Myocyte (in vitro differentiated cells): ENCODE results near the gene PRKN. TPM values are rescaled to one million over a fixed set of nuclear protein-coding genes. Genes with fewer than 3 reads are reported as not detected.

ENCODE experiments used
- DNase-seq: peaks from one replicate; pipeline ENCODE4 v3.0.0-alpha.2; 2012; ENCODE audit warnings: low read depth
- total RNA-seq: library from RNA; depleted of rRNA; stranded (reverse); fragments of >200 nt; gene quantifications from 2 replicates; pipeline ENCODE4 v1.2.3, GENCODE V29; 2014

PRKN gene
- total RNA-seq, 1 donor from 2014 or later = 8.9 TPM

DNA sequence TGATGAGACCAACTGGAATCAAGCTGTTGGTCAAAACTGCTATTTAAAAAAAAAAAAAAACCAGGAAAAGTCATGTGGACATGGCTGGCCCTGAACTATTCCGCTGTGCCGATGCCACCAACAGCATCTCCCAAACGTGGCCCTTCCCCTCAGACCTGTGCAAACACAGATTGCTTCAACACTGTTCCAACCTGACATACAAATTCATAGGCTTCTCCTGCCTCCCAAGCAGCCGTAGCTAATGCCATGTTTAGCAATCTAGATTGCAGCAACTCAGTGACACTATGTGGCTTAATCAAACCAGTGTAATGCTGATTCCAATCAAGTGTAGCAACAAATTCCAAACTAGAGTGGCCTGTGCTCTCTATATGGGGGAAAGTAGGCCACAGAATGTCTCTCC, 16.2 kb downstream of the PRKN start:
- DNase-seq = no peak

DNA sequence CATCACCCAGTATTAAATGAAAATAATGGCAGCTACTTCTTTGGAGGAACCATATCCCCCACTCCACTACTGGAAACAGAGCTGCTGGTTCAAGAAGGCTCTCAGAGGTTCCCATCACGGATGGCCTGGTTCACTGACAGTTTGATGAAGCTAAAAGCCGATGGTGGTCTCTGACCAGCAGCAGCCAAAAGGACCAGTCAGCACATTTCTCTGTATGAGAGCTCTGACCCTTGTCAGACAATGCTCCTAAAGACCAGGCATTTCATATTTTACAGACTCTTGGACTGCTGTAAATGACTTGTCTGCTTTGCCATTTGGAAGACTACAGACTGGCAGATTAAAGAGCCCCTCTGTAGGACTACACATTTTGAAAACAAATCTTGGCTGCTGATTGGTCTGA, 16.6 kb downstream of the PRKN start:
- no peak for DNase-seq

DNA sequence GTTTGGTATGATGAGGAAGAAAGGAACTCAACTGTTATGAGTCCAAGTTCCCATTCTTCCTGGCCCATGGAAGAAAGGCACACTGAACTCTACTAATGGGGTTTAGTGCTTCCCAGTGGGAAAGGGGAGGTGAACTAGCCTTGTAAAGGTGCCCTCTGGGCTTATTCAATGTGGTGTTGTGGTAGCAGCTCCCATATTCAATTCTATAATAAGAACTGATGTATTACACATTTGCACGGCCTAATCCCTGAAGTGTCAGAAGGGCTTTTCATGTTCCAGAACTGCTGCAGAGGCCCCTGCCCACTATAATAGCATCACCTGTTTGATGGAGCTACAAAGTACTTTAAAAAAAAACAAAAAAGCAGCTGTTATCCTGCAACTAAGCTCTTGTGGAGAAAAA, 17.1 kb downstream of the PRKN start:
- peak; percentile 66 for DNase-seq

DNA sequence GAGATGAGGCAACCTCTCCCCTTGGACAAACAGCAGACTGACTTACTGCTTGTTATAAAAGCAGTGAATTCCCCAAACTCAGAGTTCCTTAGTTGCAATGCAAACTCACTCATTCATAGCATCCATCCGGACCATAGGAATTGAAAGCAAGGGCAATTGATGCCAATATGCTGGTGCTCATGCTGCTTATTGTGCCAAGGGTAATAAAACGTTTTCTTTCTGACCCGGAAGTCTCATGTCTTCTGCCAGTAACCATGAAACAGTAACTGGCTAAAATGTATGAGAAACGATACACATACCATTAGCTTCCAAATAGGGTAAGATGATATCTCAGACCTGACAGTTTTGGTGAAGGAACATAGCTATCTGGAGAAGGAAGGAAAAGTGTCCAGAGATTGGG, 18.1 kb downstream of the PRKN start:
- DNase-seq = no peak

DNA sequence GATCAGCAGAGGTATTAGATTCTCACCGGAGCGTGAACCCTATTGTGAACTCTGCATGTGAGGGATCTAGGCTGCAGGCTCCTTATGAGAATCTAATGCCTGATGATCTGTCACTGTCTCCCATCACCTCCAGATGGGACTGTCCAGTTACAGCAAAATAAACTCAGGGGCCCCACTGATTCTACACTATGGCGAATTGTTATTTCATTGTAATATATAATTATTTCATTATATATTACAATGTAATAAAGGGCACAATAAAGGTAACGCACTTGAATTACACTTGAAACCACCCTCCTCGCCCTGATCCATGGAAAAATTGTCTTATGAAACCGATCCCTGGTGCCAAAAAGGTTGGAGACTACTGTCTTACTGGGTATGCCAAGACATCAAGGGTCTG, 18.6 kb downstream of the PRKN start:
- no peak for DNase-seq

DNA sequence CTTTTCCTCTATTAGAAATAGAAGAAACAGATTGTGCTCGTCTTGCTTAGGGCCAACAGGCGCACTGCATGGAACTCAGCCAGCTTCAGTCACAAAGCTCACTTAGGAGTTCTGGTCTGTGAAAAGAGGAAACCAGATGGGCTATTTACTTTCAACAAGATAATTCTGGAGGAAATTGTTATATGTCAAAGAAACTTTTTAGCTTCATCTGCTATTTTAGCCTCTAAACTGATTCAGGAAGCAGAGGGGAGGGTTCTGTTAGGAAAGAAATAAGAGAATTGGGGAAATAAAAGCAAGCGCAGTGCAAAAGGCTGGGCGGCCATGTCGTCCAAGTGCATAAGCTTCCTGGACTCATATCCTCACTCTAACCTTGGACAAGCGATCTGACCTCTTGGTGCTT, 21.3 kb downstream of the PRKN start:
- DNase-seq = no peak

DNA sequence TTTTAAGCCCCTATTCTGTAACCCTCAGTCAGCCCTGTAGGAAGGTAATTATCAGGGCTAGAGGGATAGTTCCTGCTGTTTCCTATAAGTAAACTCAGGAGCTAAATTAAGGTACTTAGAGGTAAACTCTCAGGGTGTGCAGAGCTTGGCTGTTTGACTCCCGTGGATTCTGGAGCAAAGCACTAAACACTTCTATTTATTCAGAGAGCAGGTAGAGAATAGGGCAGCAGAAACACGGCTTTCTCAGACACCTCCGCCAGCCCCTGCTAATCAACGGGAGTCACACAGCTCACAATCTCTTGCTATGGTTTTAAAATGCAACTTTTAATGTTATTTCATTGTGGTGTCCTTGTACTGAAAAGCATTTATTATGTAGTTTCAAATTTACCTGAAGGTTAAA, 21.8 kb downstream of the PRKN start:
- no peak for DNase-seq

DNA sequence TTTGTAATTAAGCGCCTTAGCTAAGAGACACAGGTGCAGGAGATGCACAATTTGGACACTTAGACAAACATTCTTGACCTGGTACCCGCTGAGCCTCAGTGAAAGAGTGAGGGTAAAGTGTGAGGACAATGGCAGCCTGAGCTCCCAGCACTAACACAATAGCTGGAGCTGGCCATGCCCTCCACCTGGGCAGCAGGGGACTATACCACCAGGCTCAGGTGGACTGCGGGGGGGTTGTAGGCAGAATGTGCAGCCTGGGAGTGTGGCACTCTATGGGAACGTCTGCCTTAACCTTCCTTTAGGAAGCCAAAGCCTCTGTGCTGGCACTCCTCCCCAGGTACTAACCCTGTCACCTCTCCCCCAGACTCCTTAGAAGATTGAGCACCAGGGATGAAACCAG, 23.6 kb downstream of the PRKN start:
- DNase-seq = no peak

DNA sequence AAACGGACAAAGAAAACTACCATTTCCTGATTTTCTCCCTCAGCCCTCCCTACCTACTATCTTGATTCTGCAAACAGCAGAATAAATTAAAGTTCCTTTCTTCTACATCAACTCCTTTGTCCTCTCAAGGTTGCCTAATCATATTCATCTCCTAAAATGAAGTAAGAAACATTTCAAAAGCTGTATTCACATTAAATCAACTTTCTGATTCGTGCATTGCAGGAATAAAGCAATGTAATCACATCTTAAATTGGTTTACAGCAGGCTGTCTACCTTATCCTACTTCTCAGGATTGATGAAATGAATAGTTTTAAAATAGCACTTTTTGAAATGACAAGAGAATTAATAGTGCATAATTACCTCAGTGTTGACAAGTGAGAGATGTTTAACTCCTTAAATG, 25.1 kb downstream of the PRKN start:
- DNase-seq = no peak

DNA sequence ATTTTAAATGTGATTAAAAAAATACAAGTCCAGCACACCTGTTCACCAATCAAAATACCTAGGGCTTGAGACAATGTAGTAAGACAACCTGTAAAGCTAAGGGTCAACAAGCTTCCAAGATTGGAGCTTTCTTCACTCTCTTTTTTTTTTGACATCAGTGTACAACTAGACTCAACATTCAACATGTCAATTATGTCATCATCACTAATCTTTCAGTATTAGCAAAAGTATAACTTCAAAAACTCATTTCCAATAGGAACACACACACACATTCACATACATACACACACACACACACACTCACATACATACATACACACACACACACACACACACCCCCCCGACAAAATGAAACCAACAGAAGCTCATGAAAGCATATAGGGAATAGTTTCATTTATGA, 26.0 kb downstream of the PRKN start:
- DNase-seq = no peak

DNA sequence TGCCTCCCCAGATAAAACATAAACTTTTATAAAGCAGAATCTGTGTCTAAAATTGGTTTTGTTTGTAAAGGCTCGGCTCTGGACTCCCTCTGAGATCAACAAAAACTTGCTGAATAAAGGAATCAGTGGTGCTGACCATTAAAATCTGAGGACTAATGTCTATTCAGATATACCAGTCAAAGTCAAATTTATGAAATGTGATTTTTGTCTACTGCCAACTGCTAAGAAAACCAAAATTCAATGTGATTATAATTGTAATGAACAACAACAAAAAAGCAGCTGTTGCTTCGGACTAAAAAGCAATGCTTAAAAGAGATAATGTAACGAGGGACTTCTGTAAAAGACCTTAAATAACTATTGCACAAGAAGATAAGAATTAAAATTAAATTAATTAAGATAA, 26.6 kb downstream of the PRKN start:
- DNase-seq = no peak

DNA sequence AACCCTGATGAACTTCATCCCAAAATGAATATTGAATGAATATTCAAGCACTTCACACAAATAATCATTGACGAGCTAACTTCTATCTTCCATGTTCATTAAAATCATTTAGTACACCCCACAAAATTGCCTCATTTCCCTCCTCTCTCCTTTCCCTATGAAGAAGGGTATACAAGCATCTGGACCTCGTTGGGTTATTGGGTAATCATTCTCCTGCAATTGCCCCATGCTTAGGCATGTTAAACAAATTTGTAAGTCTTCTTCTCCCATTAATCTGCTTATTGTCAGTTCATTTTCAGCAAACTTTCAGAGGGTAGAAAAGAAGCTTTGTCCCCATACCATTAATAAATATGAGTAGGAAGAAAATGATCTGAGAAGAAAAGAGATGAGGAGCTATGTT, 27.6 kb downstream of the PRKN start:
- no peak for DNase-seq

DNA sequence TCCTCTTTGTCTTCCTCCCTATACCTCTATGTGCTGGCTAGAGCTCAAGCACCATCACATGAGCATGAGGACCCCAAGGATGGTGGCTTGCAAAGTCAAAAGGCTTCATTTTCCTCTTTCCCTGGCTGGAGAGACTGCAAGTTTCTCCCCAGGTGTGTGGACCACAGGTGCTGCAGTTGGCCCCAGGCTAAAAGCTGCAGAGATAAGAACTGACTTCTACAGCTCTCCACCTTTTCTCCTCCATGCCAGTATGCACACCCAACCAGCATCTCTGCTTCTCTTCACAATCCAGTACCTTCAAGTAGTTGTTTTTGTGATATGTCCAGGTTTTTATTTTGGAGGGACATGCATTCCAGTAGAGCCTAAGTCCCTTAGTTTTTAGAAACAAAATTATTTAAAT, 29.1 kb downstream of the PRKN start:
- no peak for DNase-seq

DNA sequence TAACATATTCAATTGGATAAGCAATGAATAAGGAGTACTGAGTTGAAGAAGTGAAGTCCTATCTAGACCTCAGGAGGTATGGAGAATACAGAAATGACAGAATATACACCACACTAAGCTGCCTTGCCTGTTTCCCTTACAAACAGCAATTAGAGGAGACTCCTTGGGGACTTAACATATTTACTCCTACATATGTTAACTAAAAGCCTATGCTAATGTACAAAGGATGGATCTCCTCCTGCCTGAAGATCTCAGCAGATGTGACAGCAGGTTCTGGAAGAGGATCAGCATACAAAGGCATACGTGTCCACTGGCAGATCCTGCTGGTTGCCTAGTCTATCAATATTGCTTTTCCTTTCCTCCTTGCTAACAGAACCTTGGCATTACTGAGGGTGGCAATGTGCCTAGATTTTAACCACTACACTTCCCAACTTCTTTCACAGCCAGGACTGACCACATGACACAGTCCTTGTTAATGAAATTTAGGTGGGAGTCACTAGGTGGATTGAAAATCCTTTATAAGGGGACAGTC, 29.6 kb downstream of the PRKN start:
- DNase-seq = no peak

DNA sequence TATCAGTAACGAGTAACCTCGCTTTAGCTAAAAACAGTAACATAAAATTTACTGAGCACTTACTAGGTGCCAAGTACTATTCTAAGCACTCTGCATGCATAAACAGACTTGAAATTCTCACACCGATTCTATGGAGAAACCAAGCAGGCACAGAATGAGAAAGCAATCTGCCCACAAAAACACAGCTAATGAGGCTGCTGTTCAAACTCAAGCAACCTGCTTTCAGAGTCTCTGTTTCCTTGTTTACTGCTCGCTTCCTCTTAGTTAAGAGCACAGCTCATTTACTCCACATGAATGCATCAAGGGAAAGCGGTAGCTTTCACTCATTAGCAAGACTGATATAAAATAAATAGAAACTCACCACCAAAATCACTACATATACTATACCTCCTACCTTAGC, 37.4 kb downstream of the PRKN start:
- DNase-seq = no peak

DNA sequence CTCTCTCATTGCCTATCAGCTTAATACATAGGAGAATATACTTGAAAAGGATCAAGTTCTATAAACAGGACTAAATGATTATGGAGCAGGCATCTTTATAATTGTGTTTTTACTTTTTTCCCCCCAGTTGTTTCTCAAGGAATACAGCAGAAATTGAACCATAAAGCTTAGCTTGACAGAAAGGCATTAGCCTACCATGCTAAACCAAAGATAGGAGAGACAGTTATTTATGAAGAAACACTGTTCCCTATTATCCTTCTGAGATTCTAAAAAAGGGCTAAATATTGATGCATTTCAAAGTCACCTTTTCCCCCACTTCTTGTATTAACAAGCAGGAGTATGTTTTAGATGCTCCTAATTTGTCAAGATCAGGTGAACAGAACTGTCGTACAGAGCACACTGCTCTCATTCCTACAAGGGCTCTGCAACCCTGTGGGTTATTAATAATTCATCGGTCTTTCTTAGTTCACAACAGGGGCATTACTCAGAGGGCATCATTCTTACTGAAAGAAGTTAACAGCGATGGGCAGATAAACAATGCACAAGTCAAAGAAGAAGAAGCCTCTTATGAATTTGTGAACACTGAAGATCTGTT, 38.7 kb downstream of the PRKN start:
- no peak for DNase-seq

DNA sequence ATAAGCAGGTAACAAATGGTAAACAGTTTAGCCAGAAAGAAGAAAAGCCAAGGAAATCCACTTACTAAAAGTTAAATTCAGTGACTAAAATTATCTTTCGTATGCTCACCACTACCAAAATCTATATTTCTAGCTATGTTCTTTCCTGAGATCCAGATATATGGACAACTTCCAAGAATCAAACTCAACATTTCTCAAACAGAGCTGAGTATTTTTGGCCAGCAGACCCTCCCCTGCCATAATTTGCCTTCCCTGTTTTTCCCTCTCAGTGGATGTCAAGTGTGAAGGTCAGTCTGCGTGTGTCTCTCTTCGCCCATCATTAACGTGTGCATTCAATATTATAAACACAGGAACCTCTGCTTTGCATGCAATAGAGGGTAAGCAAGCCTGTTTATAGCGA, 42.0 kb downstream of the PRKN start:
- no peak for DNase-seq

DNA sequence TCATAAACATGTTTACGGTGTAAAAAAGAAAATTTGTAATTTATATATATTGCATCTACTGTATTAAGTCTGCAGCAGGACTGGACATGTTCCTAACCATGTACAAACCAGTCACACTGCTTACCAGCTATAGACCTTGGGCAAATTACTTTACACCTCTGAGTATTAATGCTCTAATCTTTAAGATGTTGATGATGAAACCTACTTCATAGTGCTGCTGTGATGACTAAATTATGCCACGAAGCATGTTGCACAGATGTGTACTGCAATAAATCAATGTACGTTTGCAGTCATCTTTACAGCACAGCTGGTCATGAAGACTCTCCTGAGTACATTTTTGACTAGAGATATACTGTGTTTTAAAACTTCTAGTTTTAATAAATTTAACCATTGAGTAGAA, 42.6 kb downstream of the PRKN start:
- no peak for DNase-seq

DNA sequence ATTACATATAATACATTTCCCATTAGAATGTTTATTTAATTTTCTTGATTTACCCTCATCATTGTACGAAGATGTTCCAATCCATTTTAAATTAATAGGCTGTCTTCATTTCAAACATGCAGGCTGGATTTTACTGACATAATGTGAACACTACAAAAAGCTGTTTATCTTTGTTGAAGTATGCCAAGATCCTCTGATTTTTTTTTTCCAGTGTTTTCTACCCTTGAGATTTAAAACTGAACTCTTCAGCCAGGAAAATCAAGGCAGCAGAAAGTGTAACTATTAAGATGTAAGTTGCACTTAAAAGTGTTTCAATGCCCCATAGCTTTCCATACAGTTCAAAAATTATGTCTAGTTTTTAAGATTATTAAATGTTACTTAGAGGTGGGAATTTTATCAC, 43.5 kb downstream of the PRKN start:
- no peak for DNase-seq

DNA sequence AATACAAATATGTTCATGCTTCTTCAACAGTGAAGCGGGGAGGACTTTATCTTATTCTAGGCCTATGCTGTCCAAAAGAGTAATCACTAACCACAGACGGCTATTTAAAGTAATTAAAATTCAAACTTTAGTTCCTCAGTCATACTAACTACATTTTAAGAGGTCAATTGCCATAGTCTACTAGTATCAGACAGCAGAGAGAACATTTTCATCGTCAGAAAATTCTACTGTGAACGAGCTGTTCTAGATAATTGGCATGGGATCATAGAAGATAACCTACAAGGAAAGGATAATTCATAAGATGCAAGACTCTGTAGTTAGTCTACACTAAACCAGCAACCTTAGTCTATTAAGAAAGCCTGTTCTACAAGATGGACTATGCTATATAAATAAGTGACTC, 44.4 kb downstream of the PRKN start:
- no peak for DNase-seq

DNA sequence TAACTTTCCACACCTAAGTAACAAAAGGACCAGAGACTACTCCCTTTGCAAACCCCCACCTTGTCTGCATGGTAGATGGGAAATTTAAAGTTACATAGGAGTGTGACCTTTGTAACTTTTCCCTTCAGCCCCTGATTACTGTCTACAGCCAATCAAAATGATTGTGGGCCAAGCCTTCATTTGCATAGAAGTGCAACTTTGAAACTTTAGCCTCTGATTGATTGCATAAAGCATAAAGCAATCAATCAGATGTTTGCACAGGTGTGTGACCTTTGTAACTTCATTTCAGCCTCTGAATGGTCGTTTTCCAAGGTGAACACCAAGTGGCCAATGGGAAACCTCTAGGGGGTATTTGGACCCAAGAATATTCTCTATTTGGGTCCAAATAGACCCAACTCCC, 46.1 kb downstream of the PRKN start:
- DNase-seq = no peak

DNA sequence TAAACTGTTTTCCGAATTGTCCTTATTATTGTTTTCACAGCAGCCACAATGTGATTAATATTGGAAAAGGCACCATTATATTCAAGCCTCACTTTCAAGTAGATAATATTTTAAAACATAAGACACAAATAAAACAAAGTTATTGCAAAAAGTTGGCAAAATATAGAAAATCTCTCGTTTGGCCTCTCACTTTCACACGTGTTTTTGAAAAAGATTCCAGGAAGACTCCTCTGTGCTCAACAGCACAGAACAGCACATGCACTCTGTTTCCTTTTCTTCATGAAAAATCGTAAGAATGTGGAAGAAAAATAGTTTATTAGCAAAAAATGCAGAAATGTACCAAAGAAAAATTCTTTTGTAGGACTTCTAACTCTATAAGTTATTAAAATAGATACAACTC, 46.7 kb downstream of the PRKN start:
- no peak for DNase-seq

DNA sequence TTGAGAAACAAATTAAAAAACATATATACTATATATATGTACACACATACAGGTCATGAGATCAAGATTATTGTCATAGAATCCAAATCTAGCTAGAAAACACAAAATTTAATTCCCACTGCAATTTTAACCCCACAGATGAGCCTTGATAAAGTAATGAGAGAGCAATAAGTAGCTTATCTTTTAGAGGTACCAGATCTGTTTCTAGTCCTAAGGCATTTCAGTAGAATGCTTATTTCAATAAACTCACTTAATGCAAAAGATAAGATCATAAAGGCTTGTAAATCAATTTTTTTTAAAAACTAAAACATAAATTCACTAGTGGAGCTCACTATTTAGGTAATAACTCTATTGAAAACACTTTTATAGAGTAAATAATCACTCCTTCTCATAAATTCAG, 47.2 kb downstream of the PRKN start:
- no peak for DNase-seq

DNA sequence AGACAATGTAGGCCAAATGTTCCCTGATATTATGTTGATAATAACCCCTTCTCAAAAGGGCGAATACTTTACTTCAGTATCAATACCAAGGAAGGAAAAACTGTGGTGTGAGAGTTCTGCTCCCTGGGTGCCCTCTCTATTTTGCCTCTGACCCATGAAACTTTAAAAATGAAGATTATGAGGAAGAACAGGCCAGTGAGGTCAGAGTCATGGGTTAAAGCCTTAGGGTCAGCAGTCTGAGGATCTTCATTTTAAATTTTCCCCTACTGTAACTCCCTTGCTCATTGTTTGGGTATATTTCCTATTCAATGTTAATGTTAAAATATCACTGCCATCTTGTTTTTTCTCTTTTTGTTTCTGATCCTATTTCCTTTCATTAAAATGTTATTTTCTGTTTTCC, 47.9 kb downstream of the PRKN start:
- no peak for DNase-seq
